NT2/D1 (cell line): Measurements from ENCODE around the gene MACROD1.

Experiments
- DNase-seq: peaks from one replicate; pipeline ENCODE4 v3.0.0-alpha.2; 2011; ENCODE audit warnings: low read depth, low spot score
- H3K27me3 ChIP-seq: 2 replicates; pipeline ENCODE4 v1.6.0; 2011; ENCODE audit warnings: mild to moderate bottlenecking; ENCODE audit not compliant: insufficient read length, insufficient read depth
- H3K36me3 ChIP-seq: 2 replicates; pipeline ENCODE4 v1.6.1; 2011; ENCODE audit warnings: mild to moderate bottlenecking, low read length, mixed read lengths; ENCODE audit not compliant: insufficient read depth, insufficient read length
- H3K4me1 ChIP-seq: 2 replicates; pipeline ENCODE4 v1.5.1; 2011; ENCODE audit not compliant: insufficient read depth, insufficient read length
- H3K4me3 ChIP-seq: 2 replicates; pipeline ENCODE4 v1.5.1; 2011; ENCODE audit warnings: low read depth; ENCODE audit not compliant: insufficient read length
- H3K9ac ChIP-seq: 2 replicates; pipeline ENCODE4 v1.6.0; 2011; ENCODE audit warnings: low read depth; ENCODE audit not compliant: insufficient read length
- H3K9me3 ChIP-seq: 2 replicates; pipeline ENCODE4 v1.5.1; 2011; ENCODE audit warnings: mild to moderate bottlenecking, low read length; ENCODE audit not compliant: insufficient read depth
- SUZ12 ChIP-seq: IDR thresholded peaks from 2 replicates; pipeline ENCODE4 v1.6.1; 2011; ENCODE audit not compliant: insufficient read length, insufficient read depth; ENCODE audit errors: extremely low read depth
- YY1 ChIP-seq: IDR thresholded peaks from 2 replicates; pipeline ENCODE4 v1.6.1; 2011; ENCODE audit not compliant: insufficient read length, insufficient read depth
- ZNF274 ChIP-seq: IDR thresholded peaks from 2 replicates; pipeline ENCODE4 v1.6.1; 2011; ENCODE audit warnings: mild to moderate bottlenecking, low read depth, low read length

The MACROD1 gene

DNA sequence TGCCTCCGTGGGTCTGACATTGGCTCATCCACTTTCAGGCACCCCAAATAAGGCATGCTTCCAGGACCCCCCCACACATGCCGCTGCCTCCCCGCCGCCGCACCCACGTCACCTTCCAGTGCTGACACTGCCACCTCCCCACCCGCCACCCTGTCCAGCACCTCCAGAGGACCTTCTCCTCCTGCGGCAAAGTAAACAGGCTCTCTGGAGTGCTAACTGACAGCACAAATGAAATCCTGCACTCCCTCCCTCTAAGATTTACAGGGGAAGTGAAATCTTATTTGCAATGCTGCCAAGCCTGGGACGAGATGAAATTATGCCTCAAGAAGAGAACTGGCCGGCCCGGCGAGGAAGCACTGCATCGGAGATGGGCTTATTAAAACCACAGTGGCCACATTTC is 35.3 kb downstream of the MACROD1 start:
- Histone ChIP-seq H3K4me1 (peaks cover 42% of the 10 kb centered on the region), H3K9me3 (no peaks in the 10 kb centered on the region), H3K9ac (peak overlapping the region; percentile 29), H3K27me3 (peaks cover 20% of the 10 kb centered on the region), H3K36me3 (no peaks in the 10 kb centered on the region), H3K4me3 (no peak overlapping the region)
- no peak for DNase-seq
- TF ChIP-seq ZNF274 (no peak), SUZ12 (no peak), YY1 (no peak)

DNA sequence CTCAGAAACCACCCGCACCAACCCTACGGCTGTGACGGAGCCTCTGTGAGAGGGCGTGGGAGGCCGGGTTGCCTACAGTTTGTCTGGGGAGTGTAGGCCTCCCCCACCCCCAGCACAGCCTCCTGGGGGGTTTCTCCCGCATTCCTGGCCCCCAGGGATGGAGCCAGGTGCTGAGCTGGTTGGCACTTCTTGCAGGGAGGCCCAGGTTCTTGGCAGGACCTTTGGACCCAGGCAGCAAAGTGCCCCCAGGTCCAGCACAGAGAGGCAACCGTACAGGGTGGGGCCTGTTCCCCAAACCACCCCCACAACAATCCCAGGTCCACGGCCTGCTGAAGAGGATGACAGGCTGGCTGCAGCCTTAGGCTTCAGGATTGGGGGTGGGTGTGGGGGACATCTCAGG is 36.5 kb downstream of the MACROD1 start:
- no peak for DNase-seq
- H3K4me1 ChIP-seq: peaks cover 42% of the 10 kb centered on the region

DNA sequence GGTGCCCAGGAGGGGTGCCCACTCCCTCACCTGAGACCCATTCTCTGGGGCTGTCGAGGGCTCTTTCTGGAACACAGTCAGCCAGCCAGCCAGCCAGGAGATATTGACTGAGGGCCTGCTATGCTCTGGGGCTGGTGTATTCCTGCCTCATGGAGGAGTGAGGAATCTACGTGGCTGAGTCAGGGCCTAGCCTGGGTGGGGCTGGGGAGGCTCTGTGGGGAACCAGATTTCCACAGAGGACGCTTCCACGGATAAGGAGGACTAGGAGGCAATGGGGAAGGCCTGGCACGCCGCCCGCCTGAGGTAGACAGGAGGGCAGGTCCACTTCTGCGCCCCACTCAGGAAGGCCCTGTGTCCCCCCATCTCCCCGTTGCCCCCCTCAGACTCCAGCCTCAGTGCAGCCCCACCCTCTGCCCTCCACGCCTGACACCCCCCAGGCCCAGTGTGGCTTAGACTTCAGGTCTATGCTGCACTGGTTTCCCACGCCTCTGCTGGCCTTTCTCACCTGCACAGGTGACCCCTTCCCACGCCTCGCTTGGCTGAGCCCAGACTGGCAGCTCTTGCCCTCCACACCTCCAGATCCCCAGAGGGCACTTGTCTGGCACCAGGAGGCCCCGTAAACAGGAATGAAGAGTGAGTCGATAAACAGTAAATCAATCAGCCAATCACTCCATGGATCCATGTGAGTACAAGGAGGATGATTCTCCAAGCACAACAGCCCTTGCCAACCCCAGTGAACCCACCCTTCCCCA is 37.5 kb downstream of the MACROD1 start:
- DNase-seq: no peak
- Histone ChIP-seq H3K9ac (peak overlapping the region; percentile 39), H3K4me1 (peaks cover 42% of the 10 kb centered on the region), H3K9me3 (no peaks in the 10 kb centered on the region), H3K27me3 (no peaks in the 10 kb centered on the region), H3K4me3 (no peak overlapping the region), H3K36me3 (no peaks in the 10 kb centered on the region)
- no peak for TF ChIP-seq YY1
- TF ChIP-seq SUZ12: no peak
- TF ChIP-seq ZNF274: no peak

More for the DNA sequence above, 36.5 kb downstream of the MACROD1 start:
- H3K36me3 ChIP-seq: no peaks in the 10 kb centered on the region
- peaks cover 7% of the 10 kb centered on the region for H3K27me3 ChIP-seq
- H3K4me3 ChIP-seq: no peak overlapping the region
- no peaks in the 10 kb centered on the region for H3K9me3 ChIP-seq
- TF ChIP-seq ZNF274 (no peak), SUZ12 (no peak), YY1 (no peak)
- peak overlapping the region; percentile 12 for H3K9ac ChIP-seq

DNA sequence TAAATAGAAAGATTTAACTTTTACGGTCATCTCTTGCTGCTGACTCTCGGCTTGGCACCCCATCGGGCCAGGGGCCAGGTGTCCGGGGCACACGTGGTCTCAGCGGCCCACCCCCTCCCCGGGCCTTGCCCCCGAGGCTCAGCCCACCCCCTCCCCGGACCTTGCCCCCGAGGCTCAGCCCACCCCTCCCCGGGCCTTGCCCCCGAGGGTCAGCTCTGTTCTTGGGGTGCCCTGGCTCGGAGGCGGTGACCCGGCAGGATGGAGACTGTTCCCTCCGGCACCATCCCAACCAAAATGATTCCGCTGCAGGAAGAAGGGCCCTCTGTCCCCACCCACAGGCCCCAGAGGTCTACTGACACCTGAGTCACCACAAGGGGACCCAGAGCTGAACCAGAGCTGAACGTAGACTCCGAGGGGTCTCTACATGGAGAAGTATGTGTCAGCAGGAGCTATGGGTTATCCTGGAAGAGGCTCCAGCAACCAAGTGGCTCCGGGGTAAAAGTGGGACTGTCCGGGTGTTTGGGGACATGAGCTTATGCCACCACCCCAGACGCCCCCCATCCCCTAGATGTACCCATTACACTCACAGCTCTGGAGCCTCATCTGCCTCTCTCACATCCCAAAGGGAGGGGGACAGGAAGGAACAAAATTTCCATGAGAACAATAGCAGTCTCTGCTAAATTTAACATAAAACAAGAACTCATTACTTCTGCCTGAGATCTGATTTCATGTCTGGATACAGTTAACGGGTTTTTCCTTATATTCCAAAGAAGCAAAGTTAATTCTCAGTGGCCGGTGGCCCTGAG is 38.4 kb downstream of the MACROD1 start:
- peaks cover 39% of the 10 kb centered on the region for H3K4me1 ChIP-seq
- TF ChIP-seq YY1: no peak
- no peak for TF ChIP-seq SUZ12
- TF ChIP-seq ZNF274: no peak

DNA sequence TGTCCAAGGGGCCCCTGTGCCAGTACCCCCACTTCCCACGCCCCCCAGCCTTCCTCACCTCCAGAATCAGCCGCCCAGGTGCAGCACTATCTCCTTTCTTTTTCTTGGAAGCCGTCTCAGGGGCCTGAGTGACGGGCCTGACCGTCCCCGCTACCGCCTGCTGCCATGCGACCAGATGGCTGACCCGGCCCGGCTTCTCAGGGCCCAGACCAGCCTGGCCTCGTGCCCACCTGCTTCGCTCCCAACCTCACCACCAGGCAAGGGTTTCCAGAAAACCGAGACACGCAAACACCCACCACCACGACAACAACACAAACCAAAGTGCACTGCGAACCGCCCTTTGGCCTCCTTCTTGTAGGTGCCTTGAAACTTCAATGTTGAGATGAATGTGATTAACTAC is 39.1 kb downstream of the MACROD1 start:
- Histone ChIP-seq H3K4me3 (no peak overlapping the region), H3K36me3 (no peaks in the 10 kb centered on the region), H3K9me3 (no peaks in the 10 kb centered on the region), H3K27me3 (no peaks in the 10 kb centered on the region), H3K4me1 (peaks cover 41% of the 10 kb centered on the region), H3K9ac (no peak overlapping the region)
- no peak for DNase-seq
- TF ChIP-seq ZNF274 (no peak), SUZ12 (no peak), YY1 (no peak)

More for the DNA sequence above, 38.4 kb downstream of the MACROD1 start:
- Histone ChIP-seq H3K27me3 (no peaks in the 10 kb centered on the region), H3K9me3 (no peaks in the 10 kb centered on the region), H3K36me3 (no peaks in the 10 kb centered on the region), H3K9ac (peak overlapping the region; percentile 39), H3K4me3 (no peak overlapping the region)
- DNase-seq: no peak

DNA sequence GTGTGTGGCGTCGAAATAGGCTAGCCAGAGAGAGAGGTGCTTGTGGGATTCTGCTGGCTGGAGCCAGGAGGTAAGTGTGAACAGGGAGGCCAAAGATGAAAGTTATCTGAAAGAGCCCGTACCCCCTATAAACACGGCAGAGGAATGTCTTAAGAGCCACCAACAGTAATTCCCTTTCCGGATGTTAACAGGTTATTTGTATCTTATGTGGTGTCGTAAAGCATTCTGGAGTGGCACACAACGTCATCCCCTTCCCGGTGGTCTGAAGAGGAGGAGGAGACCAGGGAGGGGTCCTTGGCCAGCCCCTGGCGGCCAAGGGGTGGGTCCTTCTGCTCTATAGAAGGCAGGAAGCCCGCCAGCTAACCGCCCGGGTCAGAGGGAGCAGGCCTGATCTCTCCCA is 39.5 kb downstream of the MACROD1 start:
- Histone ChIP-seq H3K36me3 (no peaks in the 10 kb centered on the region), H3K4me3 (no peak overlapping the region), H3K9me3 (no peaks in the 10 kb centered on the region), H3K4me1 (peaks cover 38% of the 10 kb centered on the region), H3K9ac (no peak overlapping the region), H3K27me3 (no peaks in the 10 kb centered on the region)
- no peak for DNase-seq
- no peak for TF ChIP-seq SUZ12
- TF ChIP-seq ZNF274: no peak
- TF ChIP-seq YY1: no peak

DNA sequence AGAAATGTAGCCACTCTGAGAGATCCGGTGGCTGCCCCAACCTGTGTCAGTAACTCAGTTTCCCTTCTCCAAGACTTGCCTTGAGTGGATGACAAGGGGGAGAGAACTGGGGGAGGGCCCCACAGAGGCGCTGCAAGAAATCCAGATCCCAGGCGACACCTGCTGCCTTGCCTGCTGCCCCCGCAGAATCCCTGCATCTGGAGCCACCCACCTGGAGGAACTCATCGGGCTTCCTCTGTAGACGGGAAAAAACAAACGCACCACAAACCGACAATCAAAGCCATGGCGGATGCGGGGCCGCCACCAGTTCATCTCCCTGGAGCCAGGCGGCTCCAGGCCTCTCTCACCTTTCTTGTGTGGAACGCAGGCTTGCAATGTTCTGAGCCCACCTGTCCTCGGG is 40.2 kb downstream of the MACROD1 start:
- no peak overlapping the region for H3K9ac ChIP-seq
- H3K4me1 ChIP-seq: peaks cover 42% of the 10 kb centered on the region
- no peaks in the 10 kb centered on the region for H3K27me3 ChIP-seq
- TF ChIP-seq YY1: no peak
- no peak for TF ChIP-seq ZNF274
- no peak for TF ChIP-seq SUZ12
- H3K36me3 ChIP-seq: no peaks in the 10 kb centered on the region
- H3K9me3 ChIP-seq: no peaks in the 10 kb centered on the region
- no peak overlapping the region for H3K4me3 ChIP-seq
- DNase-seq: no peak
